Heart left ventricle (tissue), 13 donors: ENCODE data around the gene SLC25A13.

Experiments used
- CTCF ChIP-seq, 12 donors: fragments of 200-600 bp; sonication (generic) in 4 of 12; IDR thresholded peaks; one replicate each; pipeline versions ENCODE4 v1.5.0 to v1.8.0; 2018 to 2022; ENCODE audit warnings: antibody characterized with exemption in 12 of 12, mild to moderate bottlenecking in 5 of 12
- POLR2A ChIP-seq, 2 donors: fragments of 450-650 bp; IDR thresholded peaks; one replicate each; pipeline ENCODE4 v1.6.1; 2017; ENCODE audit warnings: antibody characterized with exemption in 2 of 2, mild to moderate bottlenecking in 2 of 2, moderate library complexity in 2 of 2
- donor health status: ischemic (EF 13 %, LVEDD 7.1; RV severe dilation, severe dysfunction).
- donor health status: DM: no; HTN: yes; CAD: no.
- donor health status: DM: no; HTN: no; CAD: no.
- donor health status: ischemic (EF 25% LVEDD 6.9; RV normal size, moderate dysfunction).
- donor health status: ischemic (EF 25% LVEDD 5.7; RV mildly dilated, moderate dysfunction).
- donor health status: ischemic (EF 35%, LVEDD 5.7; RV mildly dilated, moderate dysfunction).
- donor health status: nonischemic (EF 11% LVEDD 7.7; RV severe dilation, severe dysfunction).
- donor health status: DM: yes; HTN: yes; CAD: no.
- donor health status: PGD.
- donor health status: ischemic (EF 29% LVEDD 5.4; RV normal size, mild dysfunction).
- donor health status: nonischemic (EF 23%, LVEDD 6.1; RV moderate dilation, normal function).

GRCh38 chr7:96152706-96153105 lies 169.2 kb downstream of the SLC25A13 start:
- TF ChIP-seq CTCF (IDR thresholded peaks at IDR 0.05) (no peak), POLR2A (IDR thresholded peaks at IDR 0.05) (no peak)
